ENCODE measurements around the gene NT5C2. TPM values are rescaled to one million over a fixed set of nuclear protein-coding genes. Genes with fewer than 3 reads are reported as not detected.
"Not testable (repeated sequence)": the region's sequence is repeated elsewhere in the genome, so short reads cannot be mapped to it uniquely, and the experiment has no call there.

The NT5C2 gene
- total RNA-seq, 4 donors from 2014 or later, result 91.2 to 98.3 (median 92.5) TPM

DNA sequence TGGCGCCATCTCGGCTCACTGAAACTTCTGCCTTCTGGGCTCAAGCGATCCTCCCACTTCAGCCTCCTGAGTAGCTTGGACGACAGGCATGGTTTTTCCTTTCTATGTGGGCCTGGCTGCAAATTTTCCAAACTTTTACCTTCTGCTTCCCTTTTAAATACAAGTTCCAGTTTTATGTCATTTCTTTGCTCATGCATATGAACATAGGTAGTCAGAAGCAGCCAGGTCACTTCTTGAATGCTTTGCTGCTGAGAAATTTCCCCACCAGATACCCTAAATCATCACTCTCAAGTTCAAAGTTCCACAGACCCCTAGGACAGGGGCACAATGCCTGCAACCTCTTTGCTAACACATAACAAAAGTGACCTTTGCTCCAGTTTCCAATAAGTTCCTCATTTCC is 31.1 kb upstream of the NT5C2 start:
- intact Hi-C loops (cut with DNase I), result no loop called here
- H3K27ac ChIP-seq, result no peak overlapping the region
- no peaks in the 10 kb centered on the region for H3K27me3 ChIP-seq
- peaks cover 7 to 34% (median 23%) of the 10 kb centered on the region in 3 donors for H3K4me1 ChIP-seq
- WGBS, 2 donors, result 91 to 92% methylated on average over 4 of the region's 4 CpGs
- H3K4me3 ChIP-seq, result no peak overlapping the region
- TF ChIP-seq, protein P1, sequence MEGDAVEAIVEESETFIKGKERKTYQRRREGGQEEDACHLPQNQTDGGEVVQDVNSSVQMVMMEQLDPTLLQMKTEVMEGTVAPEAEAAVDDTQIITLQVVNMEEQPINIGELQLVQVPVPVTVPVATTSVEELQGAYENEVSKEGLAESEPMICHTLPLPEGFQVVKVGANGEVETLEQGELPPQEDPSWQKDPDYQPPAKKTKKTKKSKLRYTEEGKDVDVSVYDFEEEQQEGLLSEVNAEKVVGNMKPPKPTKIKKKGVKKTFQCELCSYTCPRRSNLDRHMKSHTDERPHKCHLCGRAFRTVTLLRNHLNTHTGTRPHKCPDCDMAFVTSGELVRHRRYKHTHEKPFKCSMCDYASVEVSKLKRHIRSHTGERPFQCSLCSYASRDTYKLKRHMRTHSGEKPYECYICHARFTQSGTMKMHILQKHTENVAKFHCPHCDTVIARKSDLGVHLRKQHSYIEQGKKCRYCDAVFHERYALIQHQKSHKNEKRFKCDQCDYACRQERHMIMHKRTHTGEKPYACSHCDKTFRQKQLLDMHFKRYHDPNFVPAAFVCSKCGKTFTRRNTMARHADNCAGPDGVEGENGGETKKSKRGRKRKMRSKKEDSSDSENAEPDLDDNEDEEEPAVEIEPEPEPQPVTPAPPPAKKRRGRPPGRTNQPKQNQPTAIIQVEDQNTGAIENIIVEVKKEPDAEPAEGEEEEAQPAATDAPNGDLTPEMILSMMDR (IDR thresholded peaks at IDR 0.05), result no peak
- TF ChIP-seq POLR2A (IDR thresholded peaks at IDR 0.05), result no peak
- no peak for DNase-seq
- H3K9me3 ChIP-seq, result peaks cover 0 to 21% (median 20%) of the 10 kb centered on the region in 3 donors
- no peaks in the 10 kb centered on the region for H3K36me3 ChIP-seq

DNA sequence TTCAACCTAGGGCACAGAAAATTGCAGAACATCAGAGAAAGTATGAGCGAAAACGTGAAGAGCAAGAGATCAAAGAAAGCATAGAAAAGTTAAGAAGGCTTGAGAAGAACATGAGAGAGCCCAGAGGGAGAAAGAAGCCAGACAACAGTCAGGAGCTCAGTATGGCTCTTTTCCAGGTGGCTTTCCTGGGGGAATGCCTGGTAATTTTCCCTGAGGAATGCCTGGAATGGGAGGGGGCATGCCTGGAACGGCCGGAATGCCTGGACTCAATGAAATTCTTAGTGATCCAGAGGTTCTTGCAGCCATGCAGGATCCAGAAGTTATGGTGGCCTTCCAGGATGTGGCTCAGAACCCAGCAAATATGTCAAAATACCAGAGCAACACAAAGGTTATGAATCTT is 23.3 kb upstream of the NT5C2 start:
- H3K27ac ChIP-seq; H3K4me1 ChIP-seq; H3K4me3 ChIP-seq; intact Hi-C loops (cut with DNase I); DNase-seq; H3K27me3 ChIP-seq; H3K9me3 ChIP-seq; H3K36me3 ChIP-seq: not testable (repeated sequence)
- 35 to 57% methylated on average over 4 of the region's 4 CpGs for WGBS, 2 donors

DNA sequence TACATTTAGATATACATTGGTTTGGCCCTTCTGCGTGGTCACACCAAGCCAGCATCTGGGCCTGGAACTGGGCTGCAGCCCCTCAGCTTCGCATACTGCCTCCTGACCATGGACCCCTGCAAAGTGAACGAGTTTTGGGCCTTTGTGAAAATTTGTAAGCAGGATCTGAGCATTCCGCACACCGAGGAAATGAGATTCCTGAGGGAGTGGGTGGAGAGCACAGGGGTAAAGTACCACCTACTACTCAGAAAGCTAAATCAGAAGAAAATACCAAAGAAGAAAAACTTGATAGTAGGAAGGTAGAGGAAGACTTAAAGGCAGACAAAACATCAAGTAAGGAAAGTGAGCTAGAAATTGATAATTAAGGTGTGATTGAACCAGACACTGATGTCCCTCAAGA is 22.5 kb upstream of the NT5C2 start:
- intact Hi-C loops (cut with DNase I), result no loop called here
- WGBS, 2 donors, result 83 to 91% methylated on average over 4 to 5 of the region's 5 CpGs
- Histone ChIP-seq H3K4me3 (no peak overlapping the region), H3K4me1 (no peaks in the 10 kb centered on the region), H3K36me3 (no peaks in the 10 kb centered on the region), H3K9me3 (peaks cover 0 to under 1% (median 0%) of the 10 kb centered on the region in 3 donors), H3K27me3 (no peaks in the 10 kb centered on the region), H3K27ac (no peak overlapping the region)
- no peak for TF ChIP-seq POLR2A (IDR thresholded peaks at IDR 0.05)
- TF ChIP-seq, protein P1 (IDR thresholded peaks at IDR 0.05), result no peak
- DNase-seq, result no peak

DNA sequence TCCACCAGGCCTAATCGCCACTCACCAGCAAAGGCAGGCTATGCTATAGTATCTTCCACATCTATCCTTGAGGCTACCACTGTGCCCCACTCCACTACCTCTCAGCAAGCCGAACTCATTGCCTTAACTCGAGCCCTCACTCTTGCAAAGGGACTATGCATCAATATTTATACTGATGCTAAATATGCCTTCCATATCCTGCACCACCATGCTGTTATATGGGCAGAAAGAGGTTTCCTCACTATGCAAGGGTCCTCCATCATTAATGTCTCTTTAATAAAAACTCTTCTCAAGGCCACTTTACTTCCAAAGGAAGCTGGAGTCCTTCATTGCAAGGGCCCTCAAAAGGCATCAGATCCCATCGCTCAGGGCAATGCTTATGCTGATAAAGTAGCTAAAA is 17.2 kb upstream of the NT5C2 start:
- intact Hi-C loops (cut with DNase I); DNase-seq: not testable (repeated sequence)
- WGBS, 2 donors, result 88 to 92% methylated on average over 4 of the region's 4 CpGs

DNA sequence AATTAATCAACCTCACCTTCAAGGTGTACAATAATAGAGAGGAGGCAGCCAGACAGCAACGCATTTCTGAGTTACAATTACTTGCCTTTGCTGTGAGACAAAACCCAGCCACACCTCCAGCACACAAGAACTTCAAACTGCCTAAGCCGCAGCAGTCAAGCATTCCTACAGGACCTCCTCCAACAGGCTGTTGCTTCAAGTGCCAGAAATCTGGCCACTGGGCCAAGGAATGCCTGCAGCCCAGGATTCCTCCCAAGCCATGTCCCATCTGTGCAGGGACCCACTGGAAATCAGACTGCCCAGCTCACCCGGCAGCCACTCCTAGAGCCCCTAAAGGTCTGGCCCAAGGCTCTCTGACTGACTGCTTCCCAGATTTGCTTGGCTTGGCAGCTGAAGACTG is 14.6 kb upstream of the NT5C2 start:
- H3K4me3 ChIP-seq; H3K27me3 ChIP-seq; H3K36me3 ChIP-seq; intact Hi-C loops (cut with DNase I); DNase-seq: not testable (repeated sequence)
- Histone ChIP-seq H3K27ac (peak overlapping the region in 2 of 4 donors; percentile 10 to 47), H3K9me3 (peaks cover 0 to 19% (median 0%) of the 10 kb centered on the region in 3 donors), H3K4me1 (peaks cover 0 to 25% (median 0%) of the 10 kb centered on the region in 3 donors)
- WGBS, 2 donors, result 37 to 69% methylated on average over 2 of the region's 3 CpGs

More for the DNA sequence above, 17.2 kb upstream of the NT5C2 start:
- H3K4me3 ChIP-seq, H3K27ac ChIP-seq, H3K27me3 ChIP-seq, H3K36me3 ChIP-seq: not testable (repeated sequence)
- peaks cover 0 to 12% (median 0%) of the 10 kb centered on the region in 3 donors for H3K4me1 ChIP-seq
- peaks cover 0 to 19% (median 0%) of the 10 kb centered on the region in 3 donors for H3K9me3 ChIP-seq

DNA sequence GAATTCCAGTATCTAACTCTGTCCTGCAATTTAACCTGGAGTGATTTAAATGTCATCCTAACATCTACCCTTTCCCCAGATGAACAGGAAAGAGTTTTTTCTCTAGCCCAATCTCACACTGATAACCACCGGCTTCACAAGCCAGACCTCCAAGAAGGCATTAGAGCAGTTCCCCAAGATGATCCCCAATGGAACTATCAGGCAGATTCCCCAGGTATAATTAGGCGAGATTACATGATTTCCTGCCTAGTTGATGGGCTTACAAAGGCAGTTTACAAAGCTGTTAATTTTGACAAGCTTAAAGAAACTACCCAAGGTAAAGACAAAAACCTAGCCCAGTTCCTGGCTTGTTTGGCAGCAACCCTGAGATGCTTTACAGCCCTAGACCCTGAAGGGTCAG is 14.1 kb upstream of the NT5C2 start:
- Histone ChIP-seq H3K27ac (peak overlapping the region in 2 of 4 donors; percentile 10 to 47), H3K4me1 (peaks cover 0 to 26% (median 0%) of the 10 kb centered on the region in 3 donors), H3K36me3 (no peaks in the 10 kb centered on the region), H3K27me3 (no peaks in the 10 kb centered on the region), H3K4me3 (no peak overlapping the region), H3K9me3 (peaks cover 0 to 19% (median 0%) of the 10 kb centered on the region in 3 donors)
- no peak for TF ChIP-seq POLR2A (IDR thresholded peaks at IDR 0.05)
- TF ChIP-seq, protein P1 (IDR thresholded peaks at IDR 0.05), result no peak
- 83 to 100% methylated on average over 1 of the region's 2 CpGs for WGBS, 2 donors
- DNase-seq, result no peak
- intact Hi-C loops (cut with DNase I), result no loop called here

DNA sequence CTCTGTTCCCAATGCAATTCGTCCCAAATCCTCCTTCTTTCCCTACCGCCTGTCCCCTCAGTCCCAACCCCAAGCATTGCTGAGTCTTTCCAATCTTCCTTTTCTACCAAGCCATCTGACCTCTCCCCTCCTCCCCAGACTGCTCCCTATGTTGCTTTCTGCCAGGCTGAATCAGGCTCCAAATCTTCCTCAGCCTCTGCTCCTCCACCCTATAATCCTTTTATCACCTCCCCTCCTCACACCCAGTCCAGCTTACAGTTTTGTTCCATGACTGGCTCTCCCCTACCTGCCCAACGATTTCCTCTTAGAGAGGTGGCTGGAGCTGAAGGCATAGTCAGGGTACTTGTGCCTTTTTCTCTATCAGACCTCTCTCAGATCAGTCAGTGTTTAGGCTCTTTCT is 13.6 kb upstream of the NT5C2 start:
- peaks cover 0 to 26% (median 0%) of the 10 kb centered on the region in 3 donors for H3K4me1 ChIP-seq
- DNase-seq; intact Hi-C loops (cut with DNase I); H3K36me3 ChIP-seq; H3K27me3 ChIP-seq; H3K4me3 ChIP-seq: not testable (repeated sequence)
- 74 to 75% methylated on average over 3 of the region's 3 CpGs for WGBS, 2 donors
- H3K27ac ChIP-seq, result peak overlapping the region in 2 of 4 donors; percentile 10 to 47
- peaks cover 0 to 19% (median 0%) of the 10 kb centered on the region in 3 donors for H3K9me3 ChIP-seq

DNA sequence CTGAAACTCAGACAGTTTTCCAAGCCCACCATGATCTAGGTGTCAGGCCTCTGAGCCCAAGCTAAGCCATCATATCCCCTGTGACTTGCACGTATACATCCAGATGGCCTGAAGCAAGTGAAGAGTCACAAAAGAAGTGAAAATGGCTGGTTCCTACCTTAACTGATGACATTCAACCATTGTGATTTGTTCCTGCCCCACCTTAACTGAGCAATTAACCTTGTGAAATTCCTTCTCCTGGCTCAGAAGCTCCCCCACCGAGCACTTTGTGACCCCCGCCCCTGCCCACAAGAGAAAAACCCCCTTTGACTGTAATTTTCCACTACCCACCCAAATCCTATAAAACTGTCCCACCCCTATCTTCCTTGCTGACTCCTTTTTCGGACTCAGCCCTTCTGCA is 12.3 kb upstream of the NT5C2 start:
- H3K9me3 ChIP-seq, result peaks cover 0 to 17% (median 0%) of the 10 kb centered on the region in 3 donors
- H3K27ac ChIP-seq; H3K36me3 ChIP-seq; DNase-seq; H3K4me3 ChIP-seq; H3K27me3 ChIP-seq; intact Hi-C loops (cut with DNase I): not testable (repeated sequence)
- peaks cover 0 to 26% (median 0%) of the 10 kb centered on the region in 3 donors for H3K4me1 ChIP-seq
- 69 to 71% methylated on average over 4 of the region's 4 CpGs for WGBS, 2 donors
